K562 (cell line): ENCODE results near the gene EIF3J. TPM values are rescaled to one million over a fixed set of nuclear protein-coding genes. Genes with fewer than 3 reads are reported as not detected.

ENCODE experiments used
- ARID1B ChIP-seq: fragments of 450-650 bp; IDR thresholded peaks from 2 replicates; pipeline ENCODE4 v1.6.1; 2016; ENCODE audit warnings: antibody characterized with exemption, mild to moderate bottlenecking, inconsistent platforms
- ATF3 ChIP-seq, 2 experiments: fragments of 450-650 bp in 1 of 2; sonication (generic) in 1 of 2; formaldehyde crosslinking in 1 of 2; IDR thresholded peaks in 1 of 2; conservative IDR thresholded peaks in 1 of 2; 2 replicates each; pipeline versions ENCODE4 v1.6.1 to v1.8.1; 2016 to 2023; ENCODE audit warnings: mild to moderate bottlenecking in 2 of 2, moderate library complexity in 2 of 2, inconsistent platforms in 1 of 2, missing genetic modification reagents in 1 of 2
- GATA2 ChIP-seq: sonication (generic); formaldehyde crosslinking; IDR thresholded peaks from 2 replicates; pipeline ENCODE4 v1.4.0; 2020; ENCODE audit warnings: mild to moderate bottlenecking, missing genetic modification reagents
- JUND ChIP-seq, 2 experiments: IDR thresholded peaks; 2 replicates in 1 of 2; 3 replicates in 1 of 2; pipeline ENCODE4 v1.6.1; 2011; ENCODE audit warnings: borderline replicate concordance in 2 of 2, low read depth in 2 of 2, low read length in 2 of 2, improper control_type of control experiment in 1 of 2, missing biosample characterization in 1 of 2, missing genetic modification characterization in 1 of 2, missing genetic modification reagents in 1 of 2
- RREB1 ChIP-seq: fragments of 250-450 bp; sonication (Bioruptor Pico); IDR thresholded peaks from 2 replicates; pipeline ENCODE4 v1.4.0; 2020
- ZNF76 ChIP-seq: fragments of 250-450 bp; sonication (Bioruptor Pico); IDR thresholded peaks from 2 replicates; pipeline ENCODE4 v1.4.0; 2020; ENCODE audit warnings: mild to moderate bottlenecking, moderate library complexity, borderline replicate concordance
- polyA plus RNA-seq, 8 experiments: library from polyadenylated mRNA; depleted of rRNA in 4 of 8; stranded (reverse) in 5 of 8; unstranded in 3 of 8; fragments of >200 nt; fragmentation: Nextera tagmentation in 2 of 8; fragmentation: Illumina TruSeq in 1 of 8; extraction: Ambion mirVana in 2 of 8; extraction: Trizol in 1 of 8; gene quantifications; 2 replicates each; pipeline versions ENCODE4 v1.2.1 to v1.2.3, GENCODE V29; 2011 to 2014; ENCODE audit warnings: inconsistent platforms in 1 of 8, missing spikeins in 1 of 8
- total RNA-seq, 7 experiments: library from RNA; depleted of rRNA in 6 of 7; stranded (reverse); fragments of >200 nt in 6 of 7; fragmentation: Illumina TruSeq in 2 of 7; extraction: Trizol in 2 of 7; gene quantifications; 2 replicates each; pipeline versions ENCODE4 v1.2.1 to v1.2.3, GENCODE V29; 2011 to 2021; ENCODE audit warnings: low replicate concordance in 1 of 7

Gene EIF3J
- total and polyA plus RNA-seq, 9 of the 15 experiments (the other 6 are each of a cell fraction or from before 2014, with no cell fraction given), result 44.2 to 217 (median 151) TPM

GRCh38 chr15:44489464-44489863 is 47.5 kb upstream of the EIF3J start (continued):
- TF ChIP-seq RREB1 (CRISPR knock-in tag) (no peak), ARID1B (peak; percentile 52), JUND (IDR thresholded peaks at IDR 0.05; ENCODE audit: borderline replicate concordance, low read depth, low read length) (peak; percentile 80), JUND (tag; IDR thresholded peaks at IDR 0.05; ENCODE audit: borderline replicate concordance, low read depth, low read length) (peak; percentile 81), GATA2 (no peak), ZNF76 (CRISPR knock-in tag) (no peak), ATF3 (IDR thresholded peaks at IDR 0.05) (peak; percentile 92), ATF3 (CRISPR knock-in tag; conservative IDR thresholded peaks at IDR 0.05) (no peak)
